Cardiac septum (tissue), 1 donor: ENCODE measurements around the gene HABP4. TPM values are rescaled to one million over a fixed set of nuclear protein-coding genes. Genes with fewer than 3 reads are reported as not detected.

Experiments used
- total RNA-seq: library from RNA; stranded (reverse); fragmentation: NEBNext Ultra II Directional; extraction: Animal tissue kit (Norgen Biotek cat#: 25700); gene quantifications from one replicate; pipeline ENCODE4 v1.2.1, GENCODE V29; 2021
- donor health status: DM: no; HTN: no; CAD: no.

HABP4 gene
- total RNA-seq, 1 donor from 2014 or later = 29.7 TPM

Other genes starting within 250 kb of the HABP4 start
- gene HSD17B3, start 148.0 kb upstream of the HABP4 start, total RNA-seq = 1.3 TPM
- 12.9 TPM for gene SLC35D2, start 66.5 kb upstream of the HABP4 start, total RNA-seq
- gene ZNF367, start 31.8 kb upstream of the HABP4 start, total RNA-seq = 2.1 TPM
- gene CDC14B, start 169.7 kb downstream of the HABP4 start, total RNA-seq = 25.5 TPM
- gene PRXL2C, start 205.1 kb downstream of the HABP4 start, total RNA-seq = 18.0 TPM